SK-N-SH (cell line): ENCODE measurements around the gene FANCI. TPM values are rescaled to one million over a fixed set of nuclear protein-coding genes. Genes with fewer than 3 reads are reported as not detected.

ENCODE experiments used
- CTCF ChIA-PET: fragments of 300-600, 350-600 bp; formaldehyde crosslinking; extraction: SDS; loops from one replicate; lab custom pipeline; 2021; lab: Yijun Ruan, JAX
- POLR2A ChIA-PET: fragments of 350-600 bp; sonication (Branson Sonifier 250); formaldehyde crosslinking; extraction: SDS; loops from one replicate; lab custom pipeline; 2020; ENCODE audit warnings: antibody characterized with exemption, inconsistent platforms; lab: Yijun Ruan, JAX
- DNase-seq: peaks from one replicate; pipeline ENCODE4 v3.0.0; 2012
- H2AFZ ChIP-seq: fragments of 200-600 bp; sonication (generic); 2 replicates; pipeline ENCODE4 v1.8.1; 2016; ENCODE audit warnings: antibody characterized with exemption, mild to moderate bottlenecking, low read depth
- H3F3A ChIP-seq: fragments of 200-600 bp; sonication (generic); replicated peaks from 2 replicates; pipeline ENCODE3; 2016; ENCODE audit warnings: antibody characterized with exemption, mild to moderate bottlenecking; ENCODE audit not compliant: insufficient read depth
- H3K27ac ChIP-seq, 2 experiments: fragments of 200-500 bp in 1 of 2; fragments of 200-600 bp in 1 of 2; sonication (Bioruptor generic) in 1 of 2; sonication (generic), shearing (Covaris generic) in 1 of 2; 2 replicates each; pipeline versions ENCODE4 v1.5.1 to v1.6.1; 2014 to 2016; ENCODE audit warnings: low read depth in 2 of 2, inconsistent platforms in 1 of 2, low read length in 1 of 2, mild to moderate bottlenecking in 1 of 2, mixed read lengths in 1 of 2
- H3K27me3 ChIP-seq: fragments of 200-600 bp; sonication (generic), shearing (Covaris generic); 2 replicates; pipeline ENCODE4 v1.6.1; 2016; ENCODE audit warnings: mixed run types; ENCODE audit not compliant: insufficient read depth
- H3K36me3 ChIP-seq, 2 experiments: fragments of 200-500 bp in 1 of 2; fragments of 200-600 bp in 1 of 2; sonication (Bioruptor generic) in 1 of 2; sonication (generic) in 1 of 2; replicated peaks in 1 of 2; 2 replicates each; pipeline versions ENCODE3 to v1.5.1; 2014 to 2016; ENCODE audit warnings: low read length in 1 of 2, mild to moderate bottlenecking in 1 of 2; ENCODE audit not compliant: insufficient read depth in 2 of 2, control insufficient read depth in 1 of 2
- H3K4me1 ChIP-seq, 2 experiments: fragments of 200-500 bp in 1 of 2; fragments of 200-600 bp in 1 of 2; sonication (Bioruptor generic) in 1 of 2; sonication (generic), shearing (Covaris generic) in 1 of 2; 2 replicates each; pipeline versions ENCODE4 v1.5.1 to v1.6.1; 2014 to 2016; ENCODE audit warnings: low read depth in 1 of 2, low read length in 1 of 2, mixed run types in 1 of 2; ENCODE audit not compliant: insufficient read depth in 2 of 2, control insufficient read depth in 1 of 2
- H3K4me2 ChIP-seq: fragments of 200-600 bp; sonication (generic), shearing (Covaris generic); 2 replicates; pipeline ENCODE4 v1.6.1; 2017; ENCODE audit warnings: mixed run types
- H3K4me3 ChIP-seq, 2 experiments: fragments of 200-500 bp in 1 of 2; fragments of 200-600 bp in 1 of 2; sonication (Bioruptor generic) in 1 of 2; sonication (generic), shearing (Covaris generic) in 1 of 2; 2 replicates each; pipeline versions ENCODE4 v1.5.1 to v1.8.1; 2014 to 2016; ENCODE audit warnings: low read depth in 2 of 2, inconsistent platforms in 1 of 2, low read length in 1 of 2, mild to moderate bottlenecking in 1 of 2, mixed read lengths in 1 of 2, moderate library complexity in 1 of 2
- H3K79me2 ChIP-seq: fragments of 200-600 bp; sonication (generic); 2 replicates; pipeline ENCODE4 v1.8.1; 2017; ENCODE audit warnings: mild to moderate bottlenecking; ENCODE audit not compliant: insufficient read depth
- H3K9ac ChIP-seq: fragments of 200-600 bp; sonication (generic); 2 replicates; pipeline ENCODE4 v1.6.1; 2017; ENCODE audit warnings: mixed run types
- H3K9me2 ChIP-seq: fragments of 200-600 bp; sonication (generic); 2 replicates; pipeline ENCODE4 v1.6.1; 2017; ENCODE audit warnings: mixed run types
- H3K9me3 ChIP-seq: fragments of 200-600 bp; sonication (generic); 2 replicates; pipeline ENCODE4 v1.6.1; 2017; ENCODE audit warnings: mixed run types, mild to moderate bottlenecking, moderate library complexity
- H4K20me1 ChIP-seq: fragments of 200-600 bp; sonication (generic); 2 replicates; pipeline ENCODE4 v1.6.1; 2017; ENCODE audit warnings: mild to moderate bottlenecking, mixed run types; ENCODE audit not compliant: insufficient read depth
- EP300 ChIP-seq, 2 experiments: IDR thresholded peaks; 2 replicates each; pipeline versions ENCODE4 v1.4.0 to v1.6.1; 2012; ENCODE audit warnings: borderline replicate concordance in 1 of 2, low read depth in 1 of 2, low read length in 1 of 2
- EZH2phosphoT487 ChIP-seq: fragments of 200-600 bp; sonication (generic); IDR thresholded peaks from 2 replicates; pipeline ENCODE4 v1.6.1; 2017; ENCODE audit warnings: low read depth, mixed run types, mild to moderate bottlenecking, antibody characterized with exemption, moderate library complexity, borderline replicate concordance
- GATA2 ChIP-seq: sonication (generic); formaldehyde crosslinking; IDR thresholded peaks from 2 replicates; pipeline ENCODE4 v1.5.0; 2020; ENCODE audit warnings: mild to moderate bottlenecking, missing genetic modification reagents
- JUND ChIP-seq: IDR thresholded peaks from 2 replicates; pipeline ENCODE4 v1.4.0; 2012
- MXI1 ChIP-seq: IDR thresholded peaks from 2 replicates; pipeline ENCODE4 v1.6.1; 2012; ENCODE audit warnings: mild to moderate bottlenecking, low read depth, low read length, improper control_type of control experiment
- RAD21 ChIP-seq: IDR thresholded peaks from 2 replicates; pipeline ENCODE4 v1.6.1; 2012; ENCODE audit warnings: mild to moderate bottlenecking, low read length
- REST ChIP-seq: IDR thresholded peaks from 2 replicates; pipeline ENCODE4 v1.6.1; 2012; ENCODE audit warnings: mild to moderate bottlenecking, low read depth, low read length, moderate library complexity
- RXRA ChIP-seq: IDR thresholded peaks from 2 replicates; pipeline ENCODE4 v1.4.0; 2012; ENCODE audit warnings: low read depth, mild to moderate bottlenecking, borderline replicate concordance
- SMC3 ChIP-seq: IDR thresholded peaks from 2 replicates; pipeline ENCODE4 v1.6.1; 2012; ENCODE audit warnings: low read depth, low read length, improper control_type of control experiment
- TCF12 ChIP-seq: IDR thresholded peaks from 2 replicates; pipeline ENCODE4 v1.4.0; 2012
- WGBS: methylation state at CpG from one replicate; pipeline ENCODE4 v1.1.6; 2017; ENCODE audit warnings: low lambda C conversion rate; 5-methylcytosine and 5-hydroxymethylcytosine counted together
- polyA plus RNA-seq, 3 experiments: library from polyadenylated mRNA; depleted of rRNA; stranded (reverse); fragments of >200 nt; gene quantifications; 2 replicates each; pipeline ENCODE4 v1.2.3, GENCODE V29; 2012
- TF ChIP-seq, protein P1 (sequence below): IDR thresholded peaks from 2 replicates; pipeline ENCODE4 v1.4.0; 2012; ENCODE audit warnings: low read depth

The FANCI gene
- polyA plus RNA-seq, 1 of the 3 experiments (the other 2 are of a cell fraction) = 13.2 TPM

- TF ChIP-seq GATA2 (CRISPR knock-in tag) (no peak), EP300 (IDR thresholded peaks at IDR 0.05; ENCODE audit: borderline replicate concordance in 1 of 2, low read depth in 1 of 2, low read length in 1 of 2) (no peak), RAD21 (no peak)
- TF ChIP-seq, protein P1, sequence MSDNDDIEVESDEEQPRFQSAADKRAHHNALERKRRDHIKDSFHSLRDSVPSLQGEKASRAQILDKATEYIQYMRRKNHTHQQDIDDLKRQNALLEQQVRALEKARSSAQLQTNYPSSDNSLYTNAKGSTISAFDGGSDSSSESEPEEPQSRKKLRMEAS = no peak
Measured at GRCh38 chr15:89215627-89216026, 28.2 kb upstream of the FANCI start (continued).

DNA sequence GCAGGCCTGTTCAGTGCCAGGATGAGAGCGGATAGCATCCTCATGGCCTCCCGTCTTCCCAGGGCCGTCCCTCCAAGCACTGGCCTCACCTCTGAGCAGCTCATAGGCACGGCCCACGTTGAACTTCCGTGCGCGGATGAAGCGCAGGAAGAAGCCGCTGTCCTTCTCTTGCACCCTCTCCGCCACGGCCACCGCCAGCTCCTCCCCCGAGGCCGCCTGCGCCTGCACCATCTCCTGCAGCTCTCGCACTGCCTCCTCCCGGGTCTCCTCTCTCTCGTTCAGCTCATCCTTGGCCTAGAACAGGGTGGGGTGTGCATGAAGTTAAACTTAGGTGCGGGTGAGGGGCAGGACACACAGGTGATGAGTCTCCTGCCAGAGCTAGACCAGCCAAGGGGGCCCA, 26.7 kb upstream of the FANCI start:
- Histone ChIP-seq H3K4me3 (no peak overlapping the region), H3K9me3 (no peaks in the 10 kb centered on the region), H3K27ac (no peak overlapping the region), H4K20me1 (no peaks in the 10 kb centered on the region), H3K36me3 (no peaks in the 10 kb centered on the region), H3K9me2 (no peaks in the 10 kb centered on the region), H3K4me2 (no peak overlapping the region), H3F3A (no peaks in the 10 kb centered on the region), H3K9ac (no peak overlapping the region), H3K79me2 (no peaks in the 10 kb centered on the region), H3K4me1 (no peaks in the 10 kb centered on the region), H2AFZ (no peak overlapping the region), H3K27me3 (no peaks in the 10 kb centered on the region; the same call in 1 of the 2 replicates)
- 80% methylated on average over 20 of the region's 20 CpGs for WGBS
- DNase-seq = no peak
- ChIA-PET CTCF (interaction anchor here (1.1 to 4.3 kb wide), 3 partner anchors 10 to 42 kb away, joined by 3 to 39 read pairs (median 3); no protein-coding TSS in a partner anchor), POLR2A (no interaction called here)
- no peak for TF ChIP-seq REST
- no peak for TF ChIP-seq TCF12
- no peak for TF ChIP-seq RXRA
- no peak for TF ChIP-seq EZH2phosphoT487
- no peak for TF ChIP-seq GATA2 (CRISPR knock-in tag)

DNA sequence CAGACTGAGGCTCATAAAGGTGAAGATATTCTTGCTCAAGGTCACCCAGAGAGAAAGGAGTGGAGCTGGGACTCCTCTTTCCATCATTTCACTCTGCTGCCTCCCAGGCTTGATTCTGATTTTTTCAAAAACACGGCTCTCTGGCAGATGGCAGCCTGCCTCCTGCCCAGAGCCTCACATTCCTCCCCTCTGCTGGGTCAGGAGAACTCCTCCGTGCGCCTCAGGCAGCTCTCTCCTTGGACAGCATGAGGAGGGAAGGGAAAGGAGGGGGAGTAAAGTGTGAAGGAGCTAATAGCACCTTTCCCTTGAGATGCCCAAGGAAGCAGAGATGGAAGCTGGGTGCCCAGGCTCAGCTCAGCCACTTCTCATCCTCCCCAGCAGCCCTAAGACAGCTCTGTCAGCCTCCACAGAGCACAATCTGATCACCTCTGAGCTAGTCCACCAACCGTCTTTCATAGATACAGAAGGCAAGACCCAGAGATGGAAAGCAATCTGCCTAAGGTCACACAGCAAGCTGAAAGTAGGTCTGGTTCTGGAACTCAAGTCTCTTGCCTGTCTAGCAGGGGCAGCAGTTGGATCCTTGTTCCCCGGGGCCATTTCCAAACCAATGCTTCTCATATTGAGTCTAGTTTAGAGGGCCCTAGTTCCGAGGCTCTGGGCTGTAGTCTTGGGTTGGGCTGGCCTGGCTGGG, 25.9 kb upstream of the FANCI start:
- H3K9me3 ChIP-seq = no peaks in the 10 kb centered on the region
- H3K79me2 ChIP-seq = no peaks in the 10 kb centered on the region
- no peak overlapping the region for H3K4me2 ChIP-seq
- no peaks in the 10 kb centered on the region for H3K36me3 ChIP-seq
- no peaks in the 10 kb centered on the region for H3F3A ChIP-seq
- H3K9ac ChIP-seq = no peak overlapping the region
- no peak overlapping the region for H3K27ac ChIP-seq
- WGBS = 56% methylated on average over 5 of the region's 6 CpGs
- no peaks in the 10 kb centered on the region; the same call in 1 of the 2 replicates for H3K27me3 ChIP-seq
- H3K9me2 ChIP-seq = no peaks in the 10 kb centered on the region
- CTCF ChIA-PET = interaction anchor here (1.1 to 4.3 kb wide), 3 partner anchors 11 to 43 kb away, joined by 3 to 39 read pairs (median 3); no protein-coding TSS in a partner anchor
- POLR2A ChIA-PET = no interaction called here
- no peak for DNase-seq
- H3K4me3 ChIP-seq = no peak overlapping the region
- no peaks in the 10 kb centered on the region for H3K4me1 ChIP-seq
- TF ChIP-seq RAD21 (no peak), SMC3 (no peak), JUND (no peak), EZH2phosphoT487 (no peak), MXI1 (no peak), GATA2 (CRISPR knock-in tag) (no peak)
- H4K20me1 ChIP-seq = no peaks in the 10 kb centered on the region
- H2AFZ ChIP-seq = no peak overlapping the region
